ENCODE results near the gene OFD1.

The OFD1 gene

GRCh38 chrX:13734278-13735172, at the start of gene OFD1, which contains the start of gene TRAPPC2:
Gene OFD1 (plus strand): TSS chrX:13734748. CDS start chrX:13735072, 324 bp downstream.
Gene TRAPPC2 (minus strand): TSS chrX:13734620. CDS start chrX:13719963, 14,657 bp downstream.
- DNase-seq = peak; percentile 88

- no peak for DNase-seq
These were observed 49.3 kb upstream of the OFD1 start for GRCh38 chrX:13685126-13685763.

DNA sequence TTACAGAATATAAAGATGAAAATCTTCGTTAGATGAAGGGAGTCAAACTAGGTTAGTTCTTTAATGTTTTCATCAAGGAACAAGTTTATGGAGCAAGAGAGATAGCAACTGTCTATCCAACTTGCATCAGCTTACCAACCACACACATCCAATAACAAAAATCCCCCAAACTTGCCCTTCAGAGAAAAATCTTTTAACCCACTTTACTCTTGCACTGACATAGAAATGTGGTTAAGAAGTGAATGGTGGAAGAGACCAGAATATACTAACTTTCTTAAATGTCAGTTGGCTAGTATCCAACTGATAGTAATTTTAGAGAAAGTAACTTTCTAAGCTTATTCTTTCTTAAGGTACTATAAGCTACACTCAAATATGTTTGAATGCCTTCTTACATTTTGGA, 47.3 kb upstream of the OFD1 start:
- DNase-seq = no peak

DNA sequence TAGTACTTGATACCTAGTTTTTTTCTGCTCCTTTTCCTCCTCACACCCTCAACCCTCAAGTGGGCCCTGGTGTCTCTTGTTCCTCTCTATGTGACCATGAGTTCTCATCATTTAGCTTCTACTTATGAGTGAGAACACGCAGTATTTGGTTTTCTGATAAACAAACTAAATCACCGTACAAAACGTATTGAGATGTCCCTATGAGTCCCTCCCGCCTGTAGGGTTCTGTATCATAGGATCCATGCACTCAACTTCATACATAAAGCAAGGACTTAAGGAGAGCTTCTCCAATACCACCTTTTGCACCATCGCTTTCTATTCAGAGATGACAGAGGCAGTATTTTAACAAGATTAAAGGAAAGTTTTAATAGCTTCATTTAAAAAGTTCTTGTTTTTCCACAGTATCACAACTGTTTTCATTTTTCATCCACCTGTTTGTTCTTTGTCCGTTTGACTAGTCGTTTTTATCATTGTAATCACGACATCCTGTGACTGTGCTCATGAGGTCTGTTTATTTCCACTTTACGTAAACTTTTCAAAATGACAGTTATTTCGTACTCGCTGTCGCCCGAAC, 46.1 kb upstream of the OFD1 start:
- DNase-seq = no peak

GRCh38 chrX:13688958-13689740, 45.4 kb upstream of the OFD1 start, which contains the start of gene RAB9A:
Gene RAB9A (plus strand): TSS chrX:13689128. CDS start chrX:13708747, 19,619 bp downstream.
- peak; percentile 51 for DNase-seq

DNA sequence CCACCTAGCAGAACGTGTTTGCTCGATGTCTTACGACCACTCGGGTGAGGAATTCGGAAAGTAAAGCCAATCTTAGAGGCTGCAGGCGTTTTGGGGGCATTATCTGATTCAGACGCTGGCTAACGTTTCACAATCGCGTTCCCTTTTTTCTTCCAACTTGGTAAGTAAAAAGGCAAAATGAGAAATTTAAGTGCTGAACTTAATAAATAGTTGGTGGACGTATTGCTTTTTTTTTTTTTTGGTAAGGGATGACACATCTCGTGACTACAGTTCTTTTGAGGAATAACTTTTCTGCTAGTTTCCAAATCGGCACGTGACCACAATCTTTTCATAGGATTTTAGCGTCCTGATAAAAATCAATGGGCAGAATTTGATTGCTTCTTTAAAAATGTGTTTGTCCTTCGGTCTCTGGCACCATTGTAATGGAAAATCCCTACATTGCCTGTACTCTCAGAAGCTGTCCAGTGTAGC, 44.8 kb upstream of the OFD1 start:
- no peak for DNase-seq

- no peak for DNase-seq
These were observed 43.7 kb upstream of the OFD1 start for GRCh38 chrX:13690836-13691235.

DNA sequence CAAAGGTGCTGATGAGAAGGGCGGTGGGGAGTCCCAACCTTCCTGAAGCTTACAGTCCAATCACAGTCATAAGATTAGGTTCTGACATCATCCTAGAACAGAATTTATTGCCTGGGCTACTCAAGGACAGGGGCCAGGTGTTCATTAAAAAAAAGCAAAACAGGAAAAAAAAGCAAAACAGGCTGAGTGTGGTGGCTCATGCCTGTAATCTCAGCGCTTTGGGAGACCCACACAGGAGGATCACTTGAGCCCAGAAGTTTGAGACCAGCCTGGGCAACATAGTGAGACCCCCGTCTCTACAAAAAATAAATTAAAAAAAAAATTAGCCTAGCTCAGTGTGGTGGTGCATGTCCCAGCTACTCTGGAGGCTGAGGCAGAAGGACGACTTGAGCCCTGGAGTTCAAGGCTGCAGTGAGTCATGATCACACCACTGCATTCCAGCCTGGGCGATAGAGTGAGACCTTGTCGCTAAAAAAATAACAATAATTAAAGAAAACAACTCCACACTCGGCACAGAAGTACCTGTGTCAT, 42.6 kb upstream of the OFD1 start:
- DNase-seq = no peak

DNA sequence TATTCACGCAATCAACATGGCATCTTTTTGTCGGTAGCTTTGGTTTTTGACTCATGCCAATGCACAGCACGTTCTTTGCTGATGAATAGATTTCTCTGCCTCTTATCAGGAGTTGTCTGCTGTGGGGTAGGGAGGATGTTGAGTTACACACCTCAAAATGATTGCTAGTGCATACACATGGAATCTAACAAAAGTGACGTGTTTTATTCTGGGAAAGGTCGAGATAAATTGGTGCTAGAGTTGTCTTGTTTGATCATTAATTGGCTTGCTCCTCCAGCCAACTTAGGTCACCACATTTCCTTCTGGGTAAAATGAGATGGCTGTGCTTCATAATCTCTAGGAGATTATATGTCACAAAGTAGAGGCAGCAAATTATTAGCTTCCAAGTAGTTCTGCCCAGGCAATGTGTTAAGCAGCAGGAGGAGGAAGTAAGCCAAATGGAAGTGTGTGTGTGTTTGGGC, 41.7 kb upstream of the OFD1 start:
- no peak for DNase-seq

- DNase-seq = no peak
These were observed 41.1 kb upstream of the OFD1 start for GRCh38 chrX:13693341-13693961.

DNA sequence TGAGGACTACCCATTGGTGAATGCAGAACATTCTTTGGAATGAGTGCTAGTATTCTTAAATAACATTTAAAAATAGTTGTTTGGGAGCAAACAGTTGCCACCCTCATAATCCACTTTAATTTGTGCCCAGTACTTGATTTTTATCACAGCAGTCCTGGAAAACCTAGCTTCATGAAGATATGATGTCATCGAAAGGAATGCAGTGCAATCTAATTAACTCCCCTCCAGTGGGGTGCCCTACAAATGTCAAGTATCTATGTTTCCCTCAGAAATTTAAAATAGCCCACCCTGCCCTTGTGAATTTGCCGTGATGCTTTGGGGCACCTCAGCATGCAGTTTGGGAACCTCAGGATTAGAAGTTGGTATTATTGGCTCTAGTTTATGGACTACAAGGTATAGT, 40.2 kb upstream of the OFD1 start:
- no peak for DNase-seq

DNA sequence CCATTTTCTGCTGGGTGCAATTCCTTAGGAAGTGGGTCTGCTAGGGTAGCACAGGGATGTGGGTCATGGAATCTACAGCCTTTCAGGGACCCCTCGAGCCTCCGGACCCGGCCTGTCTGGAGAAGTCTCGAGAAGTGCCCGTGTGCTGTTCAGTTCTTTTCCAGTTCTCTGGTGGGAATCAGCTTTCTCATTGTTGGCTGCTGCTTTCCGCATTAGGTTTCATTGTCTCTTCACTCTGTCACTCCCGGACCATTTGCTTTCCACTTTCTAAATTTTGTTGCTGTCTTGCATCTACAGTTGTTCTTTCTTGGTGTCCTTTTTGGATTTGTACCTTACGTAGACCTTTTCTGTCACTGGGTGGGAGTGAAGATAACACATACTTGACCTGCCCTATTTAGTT, 39.6 kb upstream of the OFD1 start:
- no peak for DNase-seq

GRCh38 chrX:13695601-13696115, 38.9 kb upstream of the OFD1 start:
- no peak for DNase-seq

- no peak for DNase-seq
These were observed 37.1 kb upstream of the OFD1 start for GRCh38 chrX:13697455-13697854.

- no peak for DNase-seq
These were observed 36.6 kb upstream of the OFD1 start for GRCh38 chrX:13697976-13698375.

DNA sequence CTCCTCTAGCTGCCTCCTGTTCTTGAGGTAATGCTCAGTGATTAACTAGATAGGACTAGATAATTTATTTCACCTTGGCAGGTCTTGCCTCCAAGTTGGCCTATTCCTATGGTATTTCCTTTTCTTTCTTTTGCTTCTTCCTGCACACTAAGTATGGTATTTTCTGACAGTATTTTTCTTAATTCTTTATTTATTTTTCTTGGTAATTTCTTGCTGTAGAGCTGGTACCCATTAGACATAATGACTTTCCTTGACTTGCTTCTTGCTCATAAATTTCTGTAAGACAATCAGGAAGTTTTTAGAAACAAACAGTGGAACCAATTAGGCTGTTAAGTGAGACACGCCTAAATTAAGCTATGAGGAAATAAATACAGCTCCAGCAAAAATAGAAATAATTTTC, 36.1 kb upstream of the OFD1 start:
- no peak for DNase-seq

- peak; percentile 1 for DNase-seq
These were observed 35.2 kb upstream of the OFD1 start for GRCh38 chrX:13699183-13699826.

DNA sequence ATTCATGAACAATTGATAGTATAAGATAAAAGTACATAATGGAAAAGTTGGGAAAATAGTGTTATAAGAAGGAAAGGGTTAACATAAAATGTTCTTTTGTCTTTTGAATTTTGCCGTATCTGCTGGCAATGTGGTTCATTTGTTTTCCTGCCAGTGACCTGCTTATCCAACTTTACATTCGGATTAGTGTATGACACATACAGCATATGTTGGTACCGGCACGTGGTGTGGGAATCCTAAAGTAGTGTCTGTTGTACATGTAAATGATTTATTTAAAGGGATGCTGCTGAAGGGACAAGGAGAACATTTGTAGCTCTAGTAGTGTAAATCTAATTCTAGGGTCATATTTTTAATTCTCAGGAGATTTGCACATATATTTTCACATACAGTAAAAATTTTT, 34.2 kb upstream of the OFD1 start:
- no peak for DNase-seq

DNA sequence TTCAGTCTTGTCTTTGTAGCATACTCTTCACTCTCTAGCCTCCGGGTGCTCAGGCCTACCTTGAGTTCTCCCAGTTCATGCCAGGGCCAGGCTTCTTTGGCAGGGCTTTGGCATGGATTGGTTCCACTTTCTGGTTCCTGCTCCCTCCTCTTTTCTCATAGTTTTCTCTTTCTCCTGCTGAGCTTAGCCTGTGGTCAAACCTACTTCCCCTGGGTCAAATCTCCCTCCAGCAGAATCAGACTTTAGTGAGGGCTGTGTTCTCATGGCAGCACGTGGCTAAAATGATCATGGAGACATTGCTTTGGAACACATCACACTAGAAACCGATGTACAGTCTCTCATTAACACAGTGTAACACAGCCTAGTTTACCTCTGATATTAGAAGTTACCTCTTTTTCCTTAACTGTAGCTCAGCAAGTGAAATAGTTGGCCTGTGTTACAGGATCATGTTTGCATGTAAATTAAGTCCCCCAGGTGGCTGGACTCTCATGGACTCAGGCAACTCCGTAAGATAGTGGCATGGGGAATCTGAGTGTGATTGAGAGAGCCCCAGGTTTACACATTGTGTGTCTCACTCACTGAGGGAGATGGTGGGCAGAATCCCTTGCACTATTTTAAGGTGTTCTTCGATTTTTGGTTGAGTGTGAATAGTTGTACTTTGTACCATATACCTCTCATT, 32.3 kb upstream of the OFD1 start:
- DNase-seq = no peak

- DNase-seq = no peak
These were observed 31.4 kb upstream of the OFD1 start for GRCh38 chrX:13703135-13703534.

DNA sequence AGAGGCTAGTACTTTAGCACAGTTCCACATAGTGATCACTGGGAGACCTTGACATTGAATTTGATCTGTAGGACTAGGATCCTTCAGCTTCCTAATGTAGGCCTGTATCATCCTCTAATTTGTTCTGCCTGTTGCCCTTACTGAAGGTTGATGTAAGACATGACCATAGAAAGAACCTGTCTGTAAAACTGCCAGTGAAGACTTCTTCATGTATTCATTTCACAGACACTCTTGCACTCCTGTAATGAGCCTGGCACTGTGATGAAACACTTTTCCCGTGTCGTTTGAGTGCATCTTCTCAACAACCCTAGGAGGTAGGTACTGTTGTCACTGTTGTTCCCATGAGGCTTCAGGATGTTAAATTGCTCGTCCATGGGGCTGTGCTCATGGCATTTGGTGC, 31.0 kb upstream of the OFD1 start:
- no peak for DNase-seq
